OCI-LY1 (cell line): Measurements from ENCODE around the gene NBL1.

Experiments used
- H2AFZ ChIP-seq: fragments of 200-600 bp; sonication (generic), shearing (Covaris generic); 2 replicates; pipeline ENCODE4 v1.6.0; 2014; ENCODE audit warnings: antibody characterized with exemption, mild to moderate bottlenecking, low read length
- H3F3A ChIP-seq: fragments of 200-600 bp; sonication (generic), shearing (Covaris generic); 2 replicates; pipeline ENCODE4 v1.6.0; 2014; ENCODE audit warnings: mild to moderate bottlenecking, antibody characterized with exemption, low read length, moderate library complexity; ENCODE audit not compliant: insufficient read depth
- H3K27ac ChIP-seq: fragments of 200-600 bp; sonication (generic); 2 replicates; pipeline ENCODE4 v1.5.1; 2014; ENCODE audit warnings: low read length, mixed run types, mild to moderate bottlenecking, low read depth; ENCODE audit not compliant: poor library complexity, severe bottlenecking
- H3K27me3 ChIP-seq: fragments of 200-600 bp; sonication (generic); 2 replicates; pipeline ENCODE4 v1.6.0; 2014; ENCODE audit warnings: antibody characterized with exemption, mild to moderate bottlenecking, low read length, moderate library complexity; ENCODE audit not compliant: insufficient read depth
- H3K36me3 ChIP-seq: fragments of 200-600 bp; sonication (generic); 2 replicates; pipeline ENCODE4 v1.6.1; 2014; ENCODE audit warnings: mild to moderate bottlenecking, antibody characterized with exemption, low read length, moderate library complexity, mixed read lengths; ENCODE audit not compliant: insufficient read depth
- H3K4me1 ChIP-seq: fragments of 200-600 bp; sonication (generic); 2 replicates; pipeline ENCODE4 v1.5.1; 2014; ENCODE audit warnings: mild to moderate bottlenecking, low read length, moderate library complexity; ENCODE audit not compliant: insufficient read depth, severe bottlenecking
- H3K4me2 ChIP-seq: fragments of 200-600 bp; sonication (generic), shearing (Covaris generic); 2 replicates; pipeline ENCODE4 v1.6.1; 2014; ENCODE audit warnings: low read length
- H3K4me3 ChIP-seq: fragments of 200-600 bp; sonication (generic); 2 replicates; pipeline ENCODE4 v1.5.1; 2014; ENCODE audit warnings: low read length, low read depth, mild to moderate bottlenecking, mixed read lengths; ENCODE audit not compliant: poor library complexity, severe bottlenecking
- H3K79me2 ChIP-seq: fragments of 200-600 bp; shearing (Covaris generic); 2 replicates; pipeline ENCODE4 v1.6.1; 2016; ENCODE audit warnings: mixed run types, low read length, mixed read lengths; ENCODE audit not compliant: insufficient read depth
- H3K9ac ChIP-seq: fragments of 200-600 bp; sonication (generic), shearing (Covaris generic); 2 replicates; pipeline ENCODE4 v1.6.1; 2014; ENCODE audit warnings: mild to moderate bottlenecking, low read length, mixed read lengths
- H3K9me2 ChIP-seq: fragments of 200-600 bp; sonication (generic), shearing (Covaris generic); 2 replicates; pipeline ENCODE4 v1.6.1; 2014; ENCODE audit warnings: low read depth, mild to moderate bottlenecking, low read length, mixed read lengths
- H3K9me3 ChIP-seq: fragments of 200-600 bp; shearing (Covaris generic); 2 replicates; pipeline ENCODE4 v1.6.1; 2014; ENCODE audit warnings: low read length, mixed read lengths
- H4K20me1 ChIP-seq: fragments of 200-600 bp; sonication (generic), shearing (Covaris generic); 2 replicates; pipeline ENCODE4 v1.6.0; 2016; ENCODE audit warnings: mild to moderate bottlenecking, low read length; ENCODE audit not compliant: insufficient read depth
- CTCF ChIP-seq: fragments of 200-600 bp; sonication (generic), shearing (Covaris generic); IDR thresholded peaks from 2 replicates; pipeline ENCODE4 v1.5.1; 2017; ENCODE audit warnings: mild to moderate bottlenecking, antibody characterized with exemption, low read length, moderate library complexity, mixed read lengths
- EZH2 ChIP-seq: fragments of 200-600 bp; sonication (generic), shearing (Covaris generic); IDR thresholded peaks from 2 replicates; pipeline ENCODE4 v1.8.0; 2017; ENCODE audit warnings: borderline replicate concordance, mixed run types, mild to moderate bottlenecking, antibody characterized with exemption, low read length, moderate library complexity, mixed read lengths

Gene NBL1

GRCh38 chr1:19615438-19615837, 28.7 kb upstream of the NBL1 start:
- Histone ChIP-seq H3K27ac (no peak overlapping the region), H3K9me2 (no peaks in the 10 kb centered on the region), H3K4me2 (no peak overlapping the region), H4K20me1 (no peaks in the 10 kb centered on the region), H3K9me3 (no peaks in the 10 kb centered on the region), H3K4me1 (no peaks in the 10 kb centered on the region), H3K27me3 (no peaks in the 10 kb centered on the region), H2AFZ (no peak overlapping the region), H3K79me2 (peaks cover 13% of the 10 kb centered on the region), H3K9ac (no peak overlapping the region), H3F3A (no peaks in the 10 kb centered on the region), H3K4me3 (no peak overlapping the region), H3K36me3 (peaks cover 21% of the 10 kb centered on the region; the same call in 1 of the 2 replicates)
- no peak for TF ChIP-seq CTCF
- TF ChIP-seq EZH2, result no peak

- Histone ChIP-seq H3K4me1 (no peaks in the 10 kb centered on the region), H3K4me3 (no peak overlapping the region), H4K20me1 (no peaks in the 10 kb centered on the region), H3K4me2 (no peak overlapping the region), H3K36me3 (peaks cover 24% of the 10 kb centered on the region), H3K79me2 (peaks cover 20% of the 10 kb centered on the region), H3F3A (no peaks in the 10 kb centered on the region), H3K27ac (no peak overlapping the region), H3K27me3 (no peaks in the 10 kb centered on the region), H3K9me3 (no peaks in the 10 kb centered on the region), H2AFZ (no peak overlapping the region), H3K9ac (no peak overlapping the region), H3K9me2 (no peaks in the 10 kb centered on the region)
- TF ChIP-seq CTCF, result no peak
- TF ChIP-seq EZH2, result no peak
Measured at GRCh38 chr1:19616489-19616888, 27.6 kb upstream of the NBL1 start.

- peaks cover 20% of the 10 kb centered on the region for H3K79me2 ChIP-seq
Measured at GRCh38 chr1:19617376-19617775, 26.7 kb upstream of the NBL1 start.

More at GRCh38 chr1:19617376-19617775, 26.7 kb upstream of the NBL1 start:
- no peak for TF ChIP-seq EZH2
- no peak for TF ChIP-seq CTCF
- Histone ChIP-seq H3K4me3 (no peak overlapping the region), H3K9ac (no peak overlapping the region), H2AFZ (no peak overlapping the region), H3K36me3 (peaks cover 33% of the 10 kb centered on the region), H3K4me2 (no peak overlapping the region), H3K4me1 (no peaks in the 10 kb centered on the region), H3K27ac (no peak overlapping the region), H4K20me1 (no peaks in the 10 kb centered on the region), H3F3A (no peaks in the 10 kb centered on the region), H3K27me3 (no peaks in the 10 kb centered on the region), H3K9me2 (no peaks in the 10 kb centered on the region), H3K9me3 (no peaks in the 10 kb centered on the region)
